Endodermal cell (in vitro differentiated cells): ENCODE measurements around the gene KAZN. TPM values are rescaled to one million over a fixed set of nuclear protein-coding genes. Genes with fewer than 3 reads are reported as not detected.

Experiments used
- DNase-seq: peaks from one replicate; pipeline ENCODE4 v3.0.0-alpha.2; 2017
- H3K27ac ChIP-seq: 2 replicates; pipeline ENCODE4 v1.5.1; 2013; ENCODE audit warnings: mild to moderate bottlenecking, low read depth, low read length, moderate library complexity
- H3K27me3 ChIP-seq: 2 replicates; pipeline ENCODE4 v1.6.1; 2013; ENCODE audit warnings: mild to moderate bottlenecking, low read length, moderate library complexity; ENCODE audit not compliant: insufficient read depth, control insufficient read depth, poor library complexity, severe bottlenecking
- H3K36me3 ChIP-seq: 2 replicates; pipeline ENCODE4 v1.7.0; 2013; ENCODE audit warnings: mild to moderate bottlenecking, low read length, moderate library complexity; ENCODE audit not compliant: control insufficient read depth, insufficient read depth
- H3K4me1 ChIP-seq: one replicate; pipeline ENCODE4 v1.7.0; 2013; ENCODE audit warnings: low read length; ENCODE audit not compliant: control insufficient read depth, insufficient read depth
- H3K4me3 ChIP-seq: 2 replicates; pipeline ENCODE4 v1.5.1; 2013; ENCODE audit warnings: mild to moderate bottlenecking, low read length, moderate library complexity
- H3K9ac ChIP-seq: 2 replicates; pipeline ENCODE4 v1.6.1; 2013; ENCODE audit warnings: mild to moderate bottlenecking, low read length, moderate library complexity; ENCODE audit not compliant: poor library complexity, severe bottlenecking; ENCODE audit errors: extremely low read depth
- H3K9me3 ChIP-seq: 2 replicates; pipeline ENCODE4 v1.6.1; 2013; ENCODE audit warnings: mild to moderate bottlenecking, low read length, moderate library complexity; ENCODE audit not compliant: control insufficient read depth
- H3K27ac Mint-ChIP-seq: 2 replicates; pipeline ENCODE4 v1.8.0; 2020; ENCODE audit warnings: mixed read lengths
- H3K27me3 Mint-ChIP-seq: 2 replicates; pipeline ENCODE4 v1.8.0; 2021; ENCODE audit warnings: mild to moderate bottlenecking, mixed read lengths; ENCODE audit not compliant: insufficient read depth
- H3K36me3 Mint-ChIP-seq: 2 replicates; pipeline ENCODE4 v1.8.0; 2020; ENCODE audit warnings: low read depth, mixed read lengths
- H3K4me1 Mint-ChIP-seq: 2 replicates; pipeline ENCODE4 v1.8.0; 2020; ENCODE audit warnings: mixed read lengths
- H3K4me3 Mint-ChIP-seq: 2 replicates; pipeline ENCODE4 v1.8.0; 2020; ENCODE audit warnings: mild to moderate bottlenecking, moderate library complexity, mixed read lengths
- H3K9me3 Mint-ChIP-seq: 2 replicates; pipeline ENCODE4 v1.8.0; 2020; ENCODE audit warnings: mild to moderate bottlenecking, mixed read lengths
- CTCF ChIP-seq: fragments of 200-600 bp; sonication (generic); conservative IDR thresholded peaks from 2 replicates; pipeline ENCODE4 v1.5.0; 2021; ENCODE audit warnings: antibody characterized with exemption, mild to moderate bottlenecking
- WGBS, 2 experiments: methylation state at CpG; one replicate each; pipeline versions ENCODE4 v1.1.5 to v1.1.7; 2013; ENCODE audit warnings: missing lambda C conversion rate in 2 of 2, mixed read lengths in 1 of 2; ENCODE audit not compliant: insufficient coverage in 1 of 2, insufficient read length in 1 of 2; 5-methylcytosine and 5-hydroxymethylcytosine counted together
- total RNA-seq, 2 donors: library from RNA; stranded (reverse); fragmentation: NEBNext Ultra II Directional in 1 of 2; extraction: Animal tissue kit (Norgen Biotek cat#: 25700) in 1 of 2; gene quantifications; 2 replicates in 1 of 2; 3 replicates in 1 of 2; pipeline ENCODE4 v1.2.1, GENCODE V29; 2021

Gene KAZN
- total RNA-seq, 2 donors from 2014 or later, result 12.4 to 13.9 TPM

- Mint-ChIP-seq H3K9me3 (no peaks in the 10 kb centered on the region), H3K27me3 (peaks cover 59% of the 10 kb centered on the region), H3K27ac (no peak overlapping the region), H3K36me3 (no peaks in the 10 kb centered on the region), H3K4me1 (no peaks in the 10 kb centered on the region), H3K4me3 (no peak overlapping the region)
- Histone ChIP-seq H3K4me3 (no peak overlapping the region), H3K36me3 (no peaks in the 10 kb centered on the region), H3K27ac (no peak overlapping the region), H3K9me3 (no peaks in the 10 kb centered on the region), H3K4me1 (no peaks in the 10 kb centered on the region), H3K9ac (no peak overlapping the region), H3K27me3 (no peaks in the 10 kb centered on the region)
- TF ChIP-seq CTCF, result no peak
- 96 to 100% methylated on average over 2 to 5 of the region's 5 CpGs for WGBS, 2 experiments
- DNase-seq, result no peak
These were observed 14.7 kb upstream of the KAZN start for GRCh38 chr1:14583788-14584187.

GRCh38 chr1:14585728-14586127 is 12.8 kb upstream of the KAZN start:
- Histone ChIP-seq H3K9ac (no peak overlapping the region), H3K36me3 (no peaks in the 10 kb centered on the region), H3K27me3 (no peaks in the 10 kb centered on the region), H3K4me3 (no peak overlapping the region), H3K9me3 (no peaks in the 10 kb centered on the region), H3K27ac (no peak overlapping the region), H3K4me1 (no peaks in the 10 kb centered on the region)
- DNase-seq, result no peak
- Mint-ChIP-seq H3K9me3 (no peaks in the 10 kb centered on the region), H3K27me3 (peaks cover 77% of the 10 kb centered on the region), H3K4me1 (no peaks in the 10 kb centered on the region), H3K4me3 (no peak overlapping the region), H3K27ac (no peak overlapping the region), H3K36me3 (no peaks in the 10 kb centered on the region)
- 90 to 91% methylated on average over 6 to 9 of the region's 9 CpGs for WGBS, 2 experiments
- no peak for TF ChIP-seq CTCF

GRCh38 chr1:14590411-14591180 is 7.9 kb upstream of the KAZN start:
- TF ChIP-seq CTCF, result no peak
- peak; percentile 64 for DNase-seq
- Histone ChIP-seq H3K9ac (no peak overlapping the region), H3K4me1 (peaks cover 10% of the 10 kb centered on the region), H3K9me3 (no peaks in the 10 kb centered on the region), H3K27ac (no peak overlapping the region), H3K4me3 (no peak overlapping the region), H3K27me3 (peaks cover 8% of the 10 kb centered on the region), H3K36me3 (no peaks in the 10 kb centered on the region)
- no peaks in the 10 kb centered on the region for H3K36me3 Mint-ChIP-seq
- peaks cover 84% of the 10 kb centered on the region for H3K27me3 Mint-ChIP-seq
- 85 to 93% methylated on average over 9 to 10 of the region's 10 CpGs for WGBS, 2 experiments
- H3K4me1 Mint-ChIP-seq, result peaks cover 24% of the 10 kb centered on the region
- H3K27ac Mint-ChIP-seq, result no peak overlapping the region
- no peaks in the 10 kb centered on the region for H3K9me3 Mint-ChIP-seq
- H3K4me3 Mint-ChIP-seq, result no peak overlapping the region
